Urothelium cell line (cell line): ENCODE data around the gene SIGLEC10.

Experiments
- DNase-seq: peaks from one replicate; pipeline ENCODE4 v3.0.0; 2011; ENCODE audit warnings: low spot score, mixed read lengths
- FAIRE-seq: peaks from 2 replicates; lab custom pipeline; 2011; peaks lifted over from hg19 to GRCh38; lab: Jason Lieb, UNC

Gene SIGLEC10

GRCh38 chr19:51367255-51367564 is 50.2 kb downstream of the SIGLEC10 start:
- FAIRE-seq (no peak), DNase-seq (no peak)

GRCh38 chr19:51366389-51367254 is 50.8 kb downstream of the SIGLEC10 start:
- DNase-seq (peak; percentile 97), FAIRE-seq (no peak)

GRCh38 chr19:51365965-51366388 is 51.5 kb downstream of the SIGLEC10 start, which contains the start of gene ETFB:
TSS of gene ETFB (minus strand) at chr19:51366388. CDS start at chr19:51366326, 62 bp downstream.
- no peak for FAIRE-seq
- no peak for DNase-seq

GRCh38 chr19:51365211-51365964 is 52.1 kb downstream of the SIGLEC10 start:
- no peak for DNase-seq
- no peak for FAIRE-seq

DNA sequence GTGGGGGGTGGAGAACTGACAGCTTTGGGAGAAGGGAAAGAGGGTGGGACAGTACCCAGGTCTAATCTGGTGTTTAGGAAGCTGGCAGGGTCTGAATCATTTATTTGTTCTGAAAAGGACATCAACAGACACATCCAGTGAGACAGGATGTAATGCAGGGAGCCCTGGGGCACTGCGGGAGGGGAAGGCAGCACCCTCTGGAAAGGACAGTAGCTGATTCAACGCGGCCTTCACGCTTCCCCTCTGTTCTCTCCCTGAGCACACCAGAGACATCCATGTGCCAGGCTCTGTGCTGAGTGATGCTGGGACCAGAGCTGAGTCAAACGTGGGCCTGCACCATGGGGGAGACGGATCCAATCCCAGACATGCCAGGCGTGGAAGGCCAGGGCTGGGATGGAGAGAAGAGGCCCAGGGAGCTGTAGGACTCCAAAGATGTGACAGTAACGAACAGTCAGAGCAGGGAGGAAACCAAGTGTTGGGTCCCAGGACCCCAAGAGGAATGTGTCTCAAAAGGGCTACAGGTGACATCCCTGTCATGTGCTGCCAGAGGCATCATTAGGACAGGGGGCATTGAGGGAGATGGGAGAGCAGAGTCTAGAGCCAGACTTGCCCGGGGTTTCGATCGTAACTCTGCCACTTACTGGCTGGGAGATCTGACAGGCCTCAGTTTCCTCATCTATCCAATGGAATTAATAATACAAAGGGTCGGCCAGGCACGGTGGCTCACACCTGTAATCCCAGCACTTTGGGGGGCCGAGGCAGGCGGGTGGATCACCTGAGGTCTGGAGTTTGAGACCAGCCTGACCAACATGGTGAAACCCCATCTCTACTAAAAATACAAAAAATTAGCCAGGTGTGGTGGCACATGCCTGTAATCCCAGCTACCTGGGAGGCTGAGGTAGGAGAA is 53.0 kb downstream of the SIGLEC10 start:
- DNase-seq (no peak), FAIRE-seq (no peak)

- no peak for FAIRE-seq
- no peak for DNase-seq
Measured at GRCh38 chr19:51361239-51361638, 56.2 kb downstream of the SIGLEC10 start.
